ENCODE data around the gene SEC61B. TPM values are rescaled to one million over a fixed set of nuclear protein-coding genes. Genes with fewer than 3 reads are reported as not detected.

SEC61B gene
- total RNA-seq, 6 experiments from 2014 or later: 85.1 to 158 (median 131) TPM

- H3K9me3 ChIP-seq: no peaks in the 10 kb centered on the region
- 63% methylated on average over 1 of the region's 1 CpG for WGBS (ENCODE audit: insufficient coverage, low coverage, low lambda C conversion rate, missing lambda C conversion rate)
- TF ChIP-seq POLR2A (IDR thresholded peaks at IDR 0.05) (no peak), CTCF (IDR thresholded peaks at IDR 0.05) (no peak)
- no peak for ATAC-seq
- DNase-seq: no peak
- intact Hi-C loops (cut with DNase I): no loop called here
- H3K4me3 ChIP-seq: no peak overlapping the region
- peaks cover 0 to 6% (median 5%) of the 10 kb centered on the region in 4 donors for H3K4me1 ChIP-seq
- no peaks in the 10 kb centered on the region for H3K36me3 ChIP-seq
- no peaks in the 10 kb centered on the region for H3K27me3 ChIP-seq
- no peak overlapping the region for H3K27ac ChIP-seq
Observed at GRCh38 chr9:99255651-99256050, 33.6 kb downstream of the SEC61B start.

DNA sequence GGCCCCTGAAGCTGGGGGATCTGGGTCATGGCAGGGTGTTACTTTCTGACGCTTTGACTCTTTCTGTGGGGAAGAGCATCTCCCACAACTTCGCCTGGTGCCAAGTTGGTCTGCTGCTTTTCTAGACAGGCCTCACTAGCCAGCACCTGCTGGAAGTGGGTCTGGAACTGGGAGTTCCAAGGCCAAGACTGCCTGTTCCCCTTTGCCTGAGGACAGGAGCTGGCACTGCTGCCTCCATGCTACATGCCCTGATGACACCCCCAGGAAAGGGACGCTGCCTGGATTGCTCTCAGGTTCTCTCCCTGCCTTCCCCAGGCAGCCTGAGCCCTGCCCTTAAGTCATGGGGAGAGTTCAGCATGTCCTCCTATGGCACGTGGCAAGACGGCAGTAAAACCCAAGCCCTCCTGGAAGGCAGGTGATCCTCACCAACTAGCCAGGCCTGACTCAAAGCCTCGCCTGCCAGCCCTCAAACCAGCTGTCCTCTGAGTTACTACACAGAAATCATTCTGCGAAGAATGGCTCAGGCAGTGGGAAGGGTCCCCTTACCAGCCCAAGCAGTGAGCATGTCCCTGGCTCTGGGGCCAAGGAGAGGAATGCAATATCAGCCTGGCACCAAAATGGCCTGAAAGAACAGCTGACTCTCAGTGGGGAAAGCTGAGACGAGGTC, 35.8 kb downstream of the SEC61B start:
- H3K4me3 ChIP-seq: no peak overlapping the region
- H3K36me3 ChIP-seq: no peaks in the 10 kb centered on the region
- H3K9me3 ChIP-seq: no peaks in the 10 kb centered on the region
- no peak for DNase-seq
- H3K4me1 ChIP-seq: peaks cover 0 to 6% (median 5%) of the 10 kb centered on the region in 4 donors
- H3K27me3 ChIP-seq: no peaks in the 10 kb centered on the region
- intact Hi-C loops (cut with DNase I): no loop called here
- no peak for ATAC-seq
- TF ChIP-seq CTCF (IDR thresholded peaks at IDR 0.05): no peak
- no peak for TF ChIP-seq POLR2A (IDR thresholded peaks at IDR 0.05)
- 100% methylated on average over 1 of the region's 8 CpGs for WGBS (ENCODE audit: insufficient coverage, low coverage, low lambda C conversion rate, missing lambda C conversion rate)
- H3K27ac ChIP-seq: no peak overlapping the region

DNA sequence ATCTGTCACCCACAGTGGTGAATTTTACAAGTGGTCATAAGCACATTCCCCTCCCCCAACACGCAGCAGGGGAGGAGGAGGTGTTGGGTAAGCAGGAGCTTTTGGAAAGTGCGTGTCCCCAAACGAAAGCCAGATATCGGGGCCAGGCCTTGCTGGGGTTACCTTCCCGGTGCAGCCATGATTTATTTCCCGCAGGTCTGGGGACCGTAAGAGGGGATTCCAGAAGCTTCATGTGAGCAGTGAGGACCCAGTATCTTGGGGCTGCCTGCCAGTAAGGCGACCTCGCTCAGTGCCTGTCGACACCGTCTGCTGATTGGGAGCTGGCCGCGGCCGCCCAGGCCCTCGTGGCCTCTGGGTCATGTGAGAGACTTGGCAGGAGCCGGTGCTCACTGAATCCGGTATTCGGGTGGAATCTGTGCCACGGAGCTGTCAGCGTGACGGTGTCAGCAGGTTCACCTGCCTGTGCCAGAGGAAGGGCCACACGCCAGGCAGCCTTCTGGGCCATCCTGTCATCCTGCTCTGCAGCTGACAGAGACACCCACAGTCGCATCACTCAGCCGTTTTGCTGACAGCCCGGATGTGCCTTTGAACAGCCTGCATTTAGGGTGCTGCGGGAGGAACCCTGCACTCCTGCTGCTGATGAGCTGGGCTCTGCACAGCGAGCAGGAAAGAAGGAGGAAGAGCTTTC, 37.3 kb downstream of the SEC61B start:
- intact Hi-C loops (cut with DNase I): no loop called here
- TF ChIP-seq CTCF (IDR thresholded peaks at IDR 0.05) (no peak), POLR2A (IDR thresholded peaks at IDR 0.05) (peak; percentile 81)
- peak; percentile 96 to 99 (median 96) for ATAC-seq
- Histone ChIP-seq H3K27me3 (no peaks in the 10 kb centered on the region), H3K27ac (peak overlapping the region; percentile 84 to 88 (median 86)), H3K36me3 (no peaks in the 10 kb centered on the region), H3K9me3 (no peaks in the 10 kb centered on the region), H3K4me1 (peaks cover 0 to 6% (median 5%) of the 10 kb centered on the region in 4 donors), H3K4me3 (peak overlapping the region; percentile 40 to 55 (median 50))
- 13% methylated on average over 9 of the region's 27 CpGs for WGBS (ENCODE audit: insufficient coverage, low coverage, low lambda C conversion rate, missing lambda C conversion rate)
- DNase-seq: peak; percentile 93 to 98 (median 97)

- TF ChIP-seq POLR2A (IDR thresholded peaks at IDR 0.05): no peak
- TF ChIP-seq CTCF (IDR thresholded peaks at IDR 0.05): no peak
- Histone ChIP-seq H3K36me3 (no peaks in the 10 kb centered on the region), H3K27ac (no peak overlapping the region), H3K4me1 (peaks cover 0 to 10% (median 5%) of the 10 kb centered on the region in 4 donors), H3K4me3 (no peak overlapping the region), H3K27me3 (no peaks in the 10 kb centered on the region), H3K9me3 (no peaks in the 10 kb centered on the region)
- DNase-seq: no peak
- 58% methylated on average over 1 of the region's 2 CpGs for WGBS (ENCODE audit: insufficient coverage, low coverage, low lambda C conversion rate, missing lambda C conversion rate)
- ATAC-seq: no peak
- intact Hi-C loops (cut with DNase I): no loop called here
Observed at GRCh38 chr9:99261923-99262322, 39.8 kb downstream of the SEC61B start.

All from right lobe of liver (tissue), 6 donors.